ENCODE results near the gene GRK1. TPM values are rescaled to one million over a fixed set of nuclear protein-coding genes. Genes with fewer than 3 reads are reported as not detected.

The GRK1 gene
- total and polyA plus RNA-seq, 2 of the 4 experiments (the other 2 are of a cell fraction), result not detected

- Histone ChIP-seq H2BK20ac (ENCODE audit: low read depth, low read length) (no peak overlapping the region), H3K4ac (ENCODE audit: low read depth, low read length) (no peak overlapping the region), H3K4me3 (ENCODE audit: insufficient read depth, low read depth, low read length) (no peak overlapping the region), H3K9me1 (ENCODE audit: insufficient read depth, low read length) (peaks cover 3% of the 10 kb centered on the region; the same call in 1 of the 2 replicates), H3K56ac (ENCODE audit: extremely low read depth, insufficient read depth, low read length) (no peak overlapping the region), H3K9ac (ENCODE audit: low read depth, low read length) (no peak overlapping the region), H3K4me1 (ENCODE audit: control insufficient read depth, insufficient read depth, low read length) (no peaks in the 10 kb centered on the region), H2AFZ (replicated peaks; ENCODE audit: low read length, poor library complexity) (no peak overlapping the region), H2BK5ac (ENCODE audit: low read depth, low read length, poor library complexity, severe bottlenecking) (no peak overlapping the region), H3K23ac (ENCODE audit: low read depth, low read length) (no peak overlapping the region), H3K4me2 (ENCODE audit: low read depth, low read length) (no peak overlapping the region), H3K18ac (ENCODE audit: low read depth, low read length) (no peak overlapping the region), H3K79me1 (ENCODE audit: low read depth in 1 of 2, low read length in 2 of 2) (no peaks in the 10 kb centered on the region), H2AK5ac (ENCODE audit: low read depth, low read length) (no peak overlapping the region), H4K91ac (ENCODE audit: insufficient read depth, low read depth, low read length) (no peak overlapping the region), H3K27me3 (ENCODE audit: control insufficient read depth, insufficient read depth, low read length) (peaks cover 16% of the 10 kb centered on the region), H3K9me3 (ENCODE audit: control insufficient read depth, insufficient read depth, low read length) (peaks cover 3% of the 10 kb centered on the region; the same call in 1 of the 2 replicates), H3K36me3 (ENCODE audit: control insufficient read depth, insufficient read depth, low read length) (no peaks in the 10 kb centered on the region), H3K14ac (replicated peaks; ENCODE audit: low read depth, low read length) (no peak overlapping the region), H3K27ac (ENCODE audit: insufficient read depth, low read length) (no peak overlapping the region), H2BK120ac (ENCODE audit: low read depth, low read length) (no peak overlapping the region), H4K20me1 (ENCODE audit: insufficient read depth, low read length) (peaks cover 11% of the 10 kb centered on the region; the same call in 1 of the 2 replicates), H4K8ac (ENCODE audit: low read depth in 2 of 2, low read length in 2 of 2) (no peak overlapping the region), H4K5ac (ENCODE audit: low read depth, low read length) (no peak overlapping the region), H2AK9ac (replicated peaks; ENCODE audit: low read depth, low read length, poor library complexity) (no peak overlapping the region), H2BK15ac (ENCODE audit: low read depth, low read length) (no peak overlapping the region)
- POLR2A ChIA-PET (ENCODE audit: unreplicated experiment), result no interaction called here
- in situ Hi-C loops (cut with MboI; ENCODE audit: low sequenced_read_pairs) (no loop called here), dilution Hi-C loops (cut with HindIII; ENCODE audit: low sequenced_read_pairs, unreplicated experiment) (no loop called here), intact Hi-C loops (cut with micrococcal nuclease) (no loop called here)
- TF ChIP-seq CEBPB (IDR thresholded peaks at IDR 0.05; ENCODE audit: low read depth, low read length), result no peak
- TF ChIP-seq POLR2A (IDR thresholded peaks at IDR 0.05; ENCODE audit: low read depth, low read length), result no peak
- TF ChIP-seq CTCF (conservative IDR thresholded peaks at IDR 0.05; ENCODE audit: low read depth, low read length), result no peak
- no peak for TF ChIP-seq RFX5 (IDR thresholded peaks at IDR 0.05; ENCODE audit: low read depth, low read length)
- TF ChIP-seq RCOR1 (IDR thresholded peaks at IDR 0.05; ENCODE audit: insufficient replicate concordance, low read length), result no peak
- TF ChIP-seq MAFK (IDR thresholded peaks at IDR 0.05; ENCODE audit: low read depth, low read length), result no peak
- no peak for TF ChIP-seq CHD1 (IDR thresholded peaks at IDR 0.05; ENCODE audit: low read depth, low read length)
- WGBS, 2 experiments (ENCODE audit: extremely low coverage in 2 of 2, insufficient read length in 1 of 2), result 83% methylated on average over 1 of the region's 2 CpGs; no CpG with 5 or more reads in 1 of the 2 experiments
- ATAC-seq (ENCODE audit: low read depth) (no peak), DNase-seq (no peak)
- no TSS peak for BruUV-seq (replicated peaks)
- CTCF ChIA-PET, result no interaction called here
Observed at GRCh38 chr13:113666329-113666670, 719 bp upstream of the GRK1 start.

Measured in IMR-90 (cell line).